22Rv1 (cell line): ENCODE measurements around the gene IFT81.

Experiments
- H3K27ac ChIP-seq: fragments of 450-650 bp; 2 replicates; pipeline ENCODE4 v1.5.1; 2017
- CTCF ChIP-seq: fragments of 450-650 bp; IDR thresholded peaks from 2 replicates; pipeline ENCODE4 v1.5.1; 2017; ENCODE audit warnings: mild to moderate bottlenecking
- ZFX ChIP-seq: fragments of 450-650 bp; IDR thresholded peaks from 2 replicates; pipeline ENCODE4 v1.6.1; 2017; ENCODE audit warnings: antibody characterized with exemption, borderline replicate concordance

IFT81 gene

GRCh38 chr12:110168732-110169455 lies 44.7 kb downstream of the IFT81 start:
- H3K27ac ChIP-seq, result no peak overlapping the region
- TF ChIP-seq CTCF, result no peak

DNA sequence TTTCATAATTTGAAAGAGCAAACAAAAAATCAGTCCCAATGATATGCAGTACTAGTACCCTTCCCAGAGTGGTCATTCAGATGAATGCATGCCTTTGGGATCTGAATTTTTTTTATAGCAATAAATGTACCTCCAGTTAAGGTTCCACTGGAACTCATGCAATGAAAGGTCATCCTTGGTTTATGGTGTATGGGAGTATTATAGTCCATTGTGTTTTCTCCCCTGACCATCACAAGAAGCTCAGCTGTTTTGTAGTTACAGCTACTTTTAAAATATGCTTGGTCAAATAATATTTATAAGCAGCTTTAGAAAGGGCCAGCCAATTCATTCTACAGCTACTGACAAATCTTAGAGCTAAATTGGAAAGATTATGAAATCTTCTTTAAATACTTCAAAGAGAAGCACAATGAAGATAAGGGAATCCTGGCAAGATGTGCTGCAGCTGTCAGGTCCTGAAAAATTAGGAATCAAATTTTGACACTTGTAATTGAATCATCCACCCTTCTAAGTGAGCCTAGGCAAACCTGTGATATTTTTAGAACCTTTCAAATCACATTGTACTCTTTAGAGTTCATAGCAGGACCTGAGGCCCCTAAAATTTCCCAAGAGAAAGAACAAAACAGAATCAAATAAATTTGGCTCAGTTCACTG lies 46.5 kb downstream of the IFT81 start:
- H3K27ac ChIP-seq, result no peak overlapping the region
- TF ChIP-seq ZFX (no peak), CTCF (no peak)

GRCh38 chr12:110171186-110171538 lies 47.0 kb downstream of the IFT81 start:
- TF ChIP-seq CTCF, result no peak

DNA sequence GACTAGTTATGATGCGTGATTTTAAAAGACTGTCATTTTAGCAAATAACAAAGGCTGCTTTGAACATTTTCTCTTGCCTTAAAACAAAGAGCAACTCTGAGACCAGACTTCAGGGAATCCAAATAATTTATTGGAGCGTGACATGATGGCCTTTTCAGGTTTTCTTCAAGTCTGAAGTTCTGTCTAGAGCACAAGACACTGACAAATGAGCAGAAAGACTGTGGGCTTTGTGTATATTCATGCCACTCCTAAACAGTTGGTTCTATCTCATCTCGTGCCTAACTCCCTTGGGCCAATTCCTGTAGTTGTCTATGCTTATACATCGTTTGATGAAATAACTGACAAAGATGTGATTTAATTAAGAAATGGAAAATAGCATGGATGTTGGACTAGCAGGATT lies 47.5 kb downstream of the IFT81 start:
- no peak overlapping the region for H3K27ac ChIP-seq

More at GRCh38 chr12:110171186-110171538, 47.0 kb downstream of the IFT81 start:
- no peak overlapping the region for H3K27ac ChIP-seq

DNA sequence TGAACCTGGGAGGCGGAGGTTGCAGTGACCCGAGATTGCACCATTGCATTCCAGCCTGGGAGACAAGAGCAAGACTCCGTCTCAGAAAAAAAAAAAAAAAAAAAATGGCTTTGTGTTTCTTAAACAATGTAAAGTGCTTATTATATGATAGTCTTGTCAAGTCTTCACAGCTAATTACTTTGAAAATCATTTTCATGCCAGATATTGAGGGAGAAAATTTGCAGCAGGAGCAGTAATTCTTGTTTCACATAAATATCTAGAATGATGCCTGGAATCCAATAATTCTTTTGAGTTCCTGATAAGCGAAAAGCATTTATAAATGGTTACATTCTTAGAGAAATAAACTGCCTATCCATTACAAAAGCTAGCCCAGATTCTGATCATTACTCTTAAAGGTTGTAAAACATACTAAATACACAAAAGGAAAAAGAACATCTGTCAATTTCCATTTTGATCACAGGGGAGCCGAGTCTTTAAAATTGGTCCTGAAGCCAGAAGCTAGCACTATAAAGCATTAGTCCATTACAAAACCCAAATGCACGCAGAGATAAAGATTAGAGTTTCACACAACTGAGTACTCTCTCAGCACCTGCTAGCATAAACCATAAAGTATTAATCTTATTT lies 50.3 kb downstream of the IFT81 start:
- H3K27ac ChIP-seq, result no peak overlapping the region
- TF ChIP-seq ZFX (no peak), CTCF (no peak)

More for the DNA sequence above, 47.5 kb downstream of the IFT81 start:
- no peak for TF ChIP-seq CTCF
- no peak for TF ChIP-seq ZFX

- H3K27ac ChIP-seq, result no peak overlapping the region
- no peak for TF ChIP-seq CTCF
- TF ChIP-seq ZFX, result no peak
Observed at GRCh38 chr12:110175201-110175600, 51.0 kb downstream of the IFT81 start.

GRCh38 chr12:110176745-110177144 lies 52.6 kb downstream of the IFT81 start:
- TF ChIP-seq CTCF, result no peak
- no peak for TF ChIP-seq ZFX
- H3K27ac ChIP-seq, result no peak overlapping the region
